GM21619 (cell line): ENCODE results near the gene CLDN5.

Experiments
- ATAC-seq: cut with Tn5 transposase; IDR thresholded peaks from one replicate; pipeline ENCODE4 v1.9.1; 2021; ENCODE audit not compliant: unreplicated experiment

CLDN5 gene

DNA sequence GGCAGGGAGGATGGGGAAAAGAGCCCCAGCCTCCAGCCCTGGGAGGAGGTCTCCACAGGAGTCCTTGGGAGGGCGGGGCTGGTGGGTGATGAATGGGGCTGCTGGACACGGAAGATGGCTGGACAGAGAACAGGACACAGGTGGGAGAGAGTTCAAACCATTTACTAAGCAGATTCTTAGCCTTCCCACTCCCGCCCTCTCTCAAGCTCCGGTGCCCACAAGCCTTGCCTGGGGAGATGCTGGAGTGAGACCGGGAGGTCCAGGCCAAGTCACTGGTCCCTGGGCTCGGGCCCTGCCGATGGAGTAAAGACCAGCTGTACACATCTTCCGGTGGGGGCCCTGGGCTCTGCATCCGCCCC, 1.4 kb downstream of the CLDN5 start:
- ATAC-seq: no peak

GRCh38 chr22:19522190-19522880, 1.9 kb downstream of the CLDN5 start:
- ATAC-seq: no peak

- ATAC-seq: no peak
These were observed 3.5 kb downstream of the CLDN5 start for GRCh38 chr22:19520566-19521305.

DNA sequence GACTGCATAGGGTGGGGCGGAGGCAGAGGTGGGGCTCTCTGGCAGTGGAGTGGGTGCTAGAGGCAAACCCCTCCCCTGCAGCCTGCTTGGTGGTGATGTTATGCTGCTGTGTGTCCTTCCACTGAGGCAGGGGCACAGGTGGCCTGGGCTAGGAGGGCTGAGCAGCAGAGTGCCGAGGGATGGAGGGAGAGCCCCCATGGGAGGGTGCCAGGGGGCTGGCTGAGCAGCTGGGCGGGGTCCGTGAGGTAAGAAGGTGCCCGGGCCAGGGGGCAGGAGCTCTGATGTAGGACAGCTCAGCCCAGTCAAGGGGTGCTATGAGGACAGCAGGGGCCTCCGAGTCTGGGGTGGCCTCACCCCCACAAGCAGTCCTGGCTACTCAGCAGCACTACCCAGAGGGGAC, 4.2 kb downstream of the CLDN5 start:
- no peak for ATAC-seq

DNA sequence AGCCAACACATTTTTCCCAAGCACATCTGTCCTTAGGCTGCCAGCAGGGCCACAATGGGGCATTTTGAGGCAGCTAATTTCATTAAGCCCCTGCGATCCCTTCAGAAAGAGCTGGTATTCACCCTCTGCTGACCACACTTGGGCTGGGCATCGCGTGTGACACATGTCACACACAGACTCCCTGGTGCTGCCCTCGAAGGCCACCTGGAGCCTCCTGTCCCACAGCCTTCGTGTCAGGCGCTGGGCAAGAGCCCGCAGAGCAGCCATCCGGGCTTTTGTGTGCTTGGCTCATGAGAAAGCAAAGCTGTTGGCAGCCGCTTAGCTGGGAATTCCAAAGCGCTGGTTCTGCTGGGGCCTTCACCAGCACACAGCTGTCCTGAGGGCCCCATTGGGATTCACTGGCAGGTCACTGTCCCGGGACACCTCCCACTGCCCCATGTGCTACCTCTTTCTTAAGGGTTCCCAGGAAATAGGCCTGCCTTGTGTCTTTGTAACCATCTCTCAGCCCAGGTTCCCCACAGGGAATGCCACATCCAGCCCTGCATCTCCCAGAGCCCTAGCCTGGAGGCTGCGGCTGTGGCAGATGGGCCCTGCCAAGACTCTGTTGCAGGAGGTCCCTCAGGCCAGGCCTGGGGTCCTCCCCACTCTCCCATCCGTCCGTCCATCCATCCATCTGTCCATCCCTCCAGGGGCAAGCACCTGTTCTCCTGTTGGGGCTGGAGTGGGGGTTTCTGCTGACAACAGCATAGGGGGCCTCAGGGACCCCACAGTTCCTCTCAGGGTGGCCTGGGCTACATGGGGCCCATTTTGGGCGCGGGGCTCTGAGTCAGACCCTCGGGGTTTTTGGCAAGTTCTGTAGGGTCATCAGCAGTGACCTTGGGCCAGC, 4.9 kb downstream of the CLDN5 start:
- ATAC-seq: no peak

GRCh38 chr22:19518635-19519034, 5.6 kb downstream of the CLDN5 start:
- ATAC-seq: no peak

- no peak for ATAC-seq
These were observed 6.1 kb downstream of the CLDN5 start for GRCh38 chr22:19517919-19518611.

DNA sequence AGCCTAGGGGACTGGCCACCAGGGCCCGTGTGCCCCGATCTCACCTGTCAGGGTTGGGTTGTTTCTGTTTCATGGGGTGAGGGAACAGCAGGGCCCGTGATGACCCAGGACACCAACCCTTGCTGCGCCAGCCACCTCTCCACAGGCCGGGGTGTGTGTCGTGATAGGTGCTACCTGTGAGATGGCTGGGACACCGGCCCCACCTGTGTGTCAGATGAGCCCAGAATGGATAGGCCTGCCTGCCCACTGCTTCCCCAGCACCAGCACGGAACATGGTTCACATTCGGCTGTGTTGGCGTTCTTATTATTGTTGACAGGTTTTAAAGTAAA, 7.1 kb downstream of the CLDN5 start:
- ATAC-seq: no peak

- no peak for ATAC-seq
These were observed 7.6 kb downstream of the CLDN5 start for GRCh38 chr22:19516378-19517170.

DNA sequence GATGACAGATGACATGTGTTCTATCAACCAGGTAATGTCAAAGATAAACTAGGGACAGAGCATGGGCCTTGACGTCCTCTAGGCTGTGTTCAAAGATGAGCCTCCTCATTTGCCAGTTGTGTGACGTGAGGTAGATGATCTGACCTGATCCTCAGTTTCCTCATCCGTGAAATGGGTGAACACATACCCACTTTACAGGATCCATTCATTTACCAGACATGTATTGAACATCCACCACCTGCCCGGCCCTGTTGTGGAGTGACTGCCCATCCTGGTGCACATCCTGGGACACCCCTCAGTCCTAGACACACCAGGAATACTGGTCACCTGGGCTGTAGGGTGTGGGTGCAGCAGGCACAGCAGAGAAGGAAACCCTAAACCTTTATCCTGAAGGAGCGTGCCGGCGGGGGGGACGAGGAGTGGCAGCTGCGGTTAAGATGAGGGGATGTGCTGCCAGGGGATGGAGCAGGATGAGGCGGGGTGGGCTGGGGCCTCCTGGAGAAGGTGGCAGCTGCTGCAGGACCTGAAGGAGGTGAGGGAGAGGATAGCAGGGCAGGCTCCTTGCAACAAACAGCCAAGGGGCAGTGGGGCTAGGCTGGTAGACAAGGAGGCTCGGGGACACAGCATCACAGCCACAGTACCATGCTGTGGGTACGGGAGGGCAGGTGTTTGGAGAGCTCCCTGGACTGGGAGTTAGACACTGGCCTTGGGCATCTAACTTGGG, 8.4 kb downstream of the CLDN5 start:
- no peak for ATAC-seq

DNA sequence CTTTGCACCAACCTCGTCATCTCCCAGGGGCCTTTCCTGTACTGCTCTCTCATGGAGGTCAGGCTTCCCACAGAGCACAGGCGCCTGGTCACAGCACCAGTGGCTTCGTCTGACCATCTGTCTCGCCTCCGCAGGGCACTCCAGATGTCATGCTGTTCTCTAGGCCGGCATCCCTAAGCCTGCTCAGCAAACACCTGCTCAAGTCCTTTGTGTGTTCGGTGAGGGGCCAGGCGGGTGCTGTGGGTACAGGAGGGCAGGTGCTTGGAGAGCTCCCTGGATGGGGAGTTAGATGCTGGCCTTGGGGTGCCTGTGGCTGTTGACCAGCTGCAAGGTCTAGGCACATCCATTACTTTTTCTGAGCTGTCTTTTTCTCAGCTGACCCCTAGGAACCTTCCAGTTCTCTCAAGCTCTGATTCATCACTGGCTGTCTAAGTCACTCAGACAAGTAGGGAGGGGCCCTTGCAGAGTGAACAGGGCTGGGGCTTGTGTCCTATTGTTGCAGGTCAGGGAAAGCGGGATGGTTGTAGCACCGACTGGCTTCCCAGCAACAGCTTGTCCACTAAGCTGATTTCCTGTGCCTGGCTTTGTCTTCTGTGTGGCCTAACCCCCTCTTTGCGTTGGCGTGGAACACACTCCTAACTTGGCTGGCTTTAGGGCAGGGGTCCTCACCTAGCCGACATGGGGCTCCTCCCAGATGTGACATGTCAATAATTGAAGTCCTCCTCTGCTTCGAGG, 9.2 kb downstream of the CLDN5 start:
- ATAC-seq: no peak

DNA sequence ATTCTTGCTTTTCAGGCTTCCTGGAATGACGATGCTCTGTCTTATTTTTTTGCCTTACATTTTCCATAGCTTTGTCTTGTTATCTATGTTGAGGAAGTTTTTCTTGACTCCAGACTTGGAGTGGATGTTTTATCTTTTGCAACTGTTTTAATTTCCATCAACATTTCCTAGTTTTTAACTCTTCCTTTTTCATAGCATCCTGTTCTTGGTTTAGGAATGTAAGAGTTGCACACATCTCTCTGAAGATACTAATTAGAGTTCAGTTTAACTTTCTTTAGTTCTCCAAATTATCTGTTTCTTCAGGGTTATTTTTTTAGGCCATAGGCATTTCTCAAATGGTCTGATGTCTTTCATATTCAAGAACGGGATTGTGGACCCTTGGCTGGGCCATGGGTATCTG, 10.4 kb downstream of the CLDN5 start:
- no peak for ATAC-seq

- ATAC-seq: no peak
These were observed 13.3 kb downstream of the CLDN5 start for GRCh38 chr22:19510919-19511341.

DNA sequence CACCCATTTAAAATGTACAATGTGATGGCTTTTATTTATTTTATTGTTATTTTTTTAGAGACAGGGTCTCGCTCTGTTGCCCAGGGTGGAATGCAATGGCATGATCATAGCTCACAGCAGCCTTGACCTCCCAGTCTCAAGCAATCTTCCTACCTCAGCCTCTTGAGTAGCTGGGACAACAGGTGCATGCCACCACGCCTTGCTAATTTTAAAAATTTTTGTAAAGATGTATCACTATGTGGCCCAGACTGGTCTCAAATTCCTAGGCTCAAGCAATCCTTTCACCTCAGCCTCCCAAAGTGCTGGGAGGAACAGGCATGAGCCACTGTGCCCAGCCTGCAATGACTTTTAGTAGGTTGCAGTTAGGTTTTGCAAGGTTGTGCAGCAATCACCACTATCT, 14.3 kb downstream of the CLDN5 start:
- no peak for ATAC-seq

- no peak for ATAC-seq
These were observed 15.0 kb downstream of the CLDN5 start for GRCh38 chr22:19509191-19509590.

- no peak for ATAC-seq
These were observed 16.0 kb downstream of the CLDN5 start for GRCh38 chr22:19508024-19508776.

GRCh38 chr22:19507534-19507861, 16.7 kb downstream of the CLDN5 start:
- no peak for ATAC-seq

GRCh38 chr22:19506212-19506611, 18.0 kb downstream of the CLDN5 start:
- no peak for ATAC-seq

GRCh38 chr22:19505735-19506126, 18.5 kb downstream of the CLDN5 start:
- ATAC-seq: no peak
